BLaER1 treated with 17β-estradiol and CSF1 and Interleukin-3, amounts not matched to agents 10 nM and 100 nM (cell line): Measurements from ENCODE around the gene C10orf71.

Experiments
- H3K27ac ChIP-seq, 11 experiments: shearing (Covaris generic); formaldehyde crosslinking; 2 replicates each; pipeline ENCODE4 v1.8.1; 2022
- H3K27me3 ChIP-seq, 11 experiments: shearing (Covaris generic); formaldehyde crosslinking; 2 replicates each; pipeline ENCODE4 v1.8.1; 2022
- H3K36me3 ChIP-seq, 11 experiments: shearing (Covaris generic); formaldehyde crosslinking; 2 replicates each; pipeline ENCODE4 v1.8.1; 2022
- H3K4me1 ChIP-seq, 10 experiments: shearing (Covaris generic); formaldehyde crosslinking; 2 replicates each; pipeline ENCODE4 v1.8.1; 2022
- H3K4me2 ChIP-seq, 11 experiments: shearing (Covaris generic); formaldehyde crosslinking; 2 replicates each; pipeline ENCODE4 v1.8.1; 2022
- H3K4me3 ChIP-seq, 10 experiments: shearing (Covaris generic); formaldehyde crosslinking; 2 replicates each; pipeline ENCODE4 v1.8.1; 2022
- H3K9ac ChIP-seq, 11 experiments: shearing (Covaris generic); formaldehyde crosslinking; 2 replicates each; pipeline ENCODE4 v1.8.1; 2022
- H3K9me3 ChIP-seq, 11 experiments: shearing (Covaris generic); formaldehyde crosslinking; replicated peaks in 1 of 11; 2 replicates each; pipeline ENCODE4 v1.8.1; 2022
- H4K20me1 ChIP-seq, 11 experiments: shearing (Covaris generic); formaldehyde crosslinking; 2 replicates each; pipeline ENCODE4 v1.8.1; 2022
- Cebpa-rat ChIP-seq, 11 experiments: shearing (Covaris generic); IDR thresholded peaks; 2 replicates each; pipeline ENCODE4 v1.8.1; 2022

The C10orf71 gene

DNA sequence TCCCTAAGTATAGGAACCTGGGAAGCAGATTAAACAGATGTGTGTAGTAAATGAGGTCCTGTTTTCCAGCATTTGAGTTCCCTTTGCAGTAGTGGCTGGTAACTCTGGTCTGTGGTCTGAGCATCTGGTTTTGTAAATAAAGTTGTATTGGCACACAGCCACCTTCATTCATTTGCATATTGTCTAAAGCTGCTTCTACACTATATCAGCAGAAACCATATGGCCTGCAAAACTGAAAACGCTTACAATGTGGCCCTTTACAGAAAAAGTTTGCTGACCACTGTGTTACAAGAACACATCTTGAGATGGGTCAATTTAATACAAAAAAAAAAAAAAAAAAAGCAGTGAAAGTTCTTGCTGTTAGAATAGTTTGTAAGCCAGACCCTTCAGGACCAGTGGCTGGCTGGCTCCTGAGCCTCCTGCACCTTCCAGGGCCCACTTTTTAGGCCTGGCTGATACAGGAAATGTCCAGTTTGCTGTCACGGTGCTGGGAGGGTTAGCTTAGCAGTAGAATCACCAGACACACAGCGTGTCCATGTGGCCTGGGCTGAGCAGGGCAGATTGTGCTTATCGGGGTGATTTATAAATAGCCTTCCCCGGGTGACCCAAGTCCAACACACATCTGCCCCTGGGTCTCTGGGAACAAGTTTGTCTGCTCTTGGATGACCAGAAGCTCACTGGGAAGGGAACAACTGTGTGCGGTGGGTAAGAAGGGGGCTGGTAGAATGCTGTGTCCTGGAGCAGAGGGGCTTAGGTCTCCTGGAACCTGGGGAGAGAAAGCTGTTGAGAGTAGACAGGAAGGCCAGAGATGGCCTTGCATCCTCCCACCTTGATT lies 1.4 kb downstream of the C10orf71 start:
- Histone ChIP-seq H3K9me3 (no peaks in the 10 kb centered on the region), H3K27ac (peak overlapping the region in 6 of 11 experiments; percentile 6 to 62 (median 28); a peak in 8 of 22 replicates)

DNA sequence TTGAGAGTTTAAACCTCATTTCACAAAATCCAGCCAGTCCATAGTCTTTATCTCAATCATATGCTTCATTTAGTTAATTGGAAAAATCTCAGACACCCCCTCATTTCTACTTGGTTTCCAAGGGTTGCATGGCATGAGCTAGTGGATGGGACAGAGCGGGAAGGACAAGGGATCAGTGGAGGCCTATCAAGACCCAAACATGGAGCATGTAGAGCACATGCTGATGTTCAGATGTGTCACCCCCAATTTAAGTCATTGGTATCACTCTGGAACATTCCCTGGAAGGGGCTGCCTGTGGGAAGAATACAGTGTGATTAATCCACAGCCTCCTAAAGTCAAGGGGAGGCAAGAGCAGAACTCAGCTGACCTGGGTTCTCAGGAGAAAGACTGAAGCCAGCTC lies 2.3 kb downstream of the C10orf71 start:
- TF ChIP-seq Cebpa-rat (IDR thresholded peaks at IDR 0.05) = no peak
- H3K36me3 ChIP-seq = no peaks in the 10 kb centered on the region
- no peak overlapping the region for H3K9ac ChIP-seq
- peak overlapping the region in 1 of 11 experiments; percentile 6; a peak in 1 of 22 replicates for H3K27ac ChIP-seq
- no peaks in the 10 kb centered on the region for H3K9me3 ChIP-seq
- peaks cover 0 to 6% (median 0%) of the 10 kb centered on the region in 11 experiments; a peak in 1 of 22 replicates for H3K27me3 ChIP-seq
- H3K4me2 ChIP-seq = peak overlapping the region; percentile 3 to 82 (median 41); a peak in 13 of 22 replicates
- no peaks in the 10 kb centered on the region for H4K20me1 ChIP-seq
- H3K4me1 ChIP-seq = peaks cover 35 to 44% (median 40%) of the 10 kb centered on the region in 10 experiments
- H3K4me3 ChIP-seq = no peak overlapping the region

More for the DNA sequence above, 1.4 kb downstream of the C10orf71 start:
- H3K36me3 ChIP-seq = no peaks in the 10 kb centered on the region
- no peak overlapping the region for H3K4me3 ChIP-seq
- H3K4me1 ChIP-seq = peaks cover 35 to 44% (median 40%) of the 10 kb centered on the region in 10 experiments
- no peak for TF ChIP-seq Cebpa-rat (IDR thresholded peaks at IDR 0.05)
- peak overlapping the region in 6 of 11 experiments; percentile 20 to 43 (median 31); a peak in 6 of 22 replicates for H3K9ac ChIP-seq
- H3K4me2 ChIP-seq = peak overlapping the region; percentile 57 to 86 (median 77)
- H4K20me1 ChIP-seq = no peaks in the 10 kb centered on the region
- peaks cover 0 to 6% (median 0%) of the 10 kb centered on the region in 11 experiments; a peak in 1 of 22 replicates for H3K27me3 ChIP-seq

DNA sequence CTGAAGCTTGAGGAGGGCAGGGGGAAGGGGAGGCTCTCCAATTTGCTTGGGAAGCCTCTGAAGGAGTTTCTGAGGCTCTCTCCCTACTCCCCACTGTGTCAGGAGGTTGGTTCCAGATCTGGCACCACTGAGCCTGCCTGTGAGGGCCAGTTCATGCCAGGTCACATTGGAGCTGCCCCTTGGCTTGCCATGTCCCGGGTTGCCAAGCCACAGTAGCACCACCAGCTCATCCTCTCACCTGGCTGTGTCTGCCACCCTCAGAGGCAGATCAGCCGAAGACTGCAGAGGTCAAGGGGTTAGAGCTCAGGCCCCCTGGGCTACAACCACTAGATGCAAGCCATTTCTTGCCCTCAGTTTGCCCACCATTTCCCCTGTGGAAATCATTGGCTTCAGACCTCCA lies 3.1 kb downstream of the C10orf71 start:
- Histone ChIP-seq H3K27ac (no peak overlapping the region), H3K9me3 (no peaks in the 10 kb centered on the region), H3K27me3 (peaks cover 0 to 6% (median 0%) of the 10 kb centered on the region in 11 experiments; a peak in 1 of 22 replicates), H3K4me3 (no peak overlapping the region), H3K9ac (no peak overlapping the region), H4K20me1 (no peaks in the 10 kb centered on the region), H3K4me1 (peaks cover 35 to 46% (median 40%) of the 10 kb centered on the region in 10 experiments), H3K36me3 (no peaks in the 10 kb centered on the region), H3K4me2 (peak overlapping the region in 8 of 11 experiments; percentile 3 to 82 (median 53); a peak in 8 of 22 replicates)
- no peak for TF ChIP-seq Cebpa-rat (IDR thresholded peaks at IDR 0.05)

DNA sequence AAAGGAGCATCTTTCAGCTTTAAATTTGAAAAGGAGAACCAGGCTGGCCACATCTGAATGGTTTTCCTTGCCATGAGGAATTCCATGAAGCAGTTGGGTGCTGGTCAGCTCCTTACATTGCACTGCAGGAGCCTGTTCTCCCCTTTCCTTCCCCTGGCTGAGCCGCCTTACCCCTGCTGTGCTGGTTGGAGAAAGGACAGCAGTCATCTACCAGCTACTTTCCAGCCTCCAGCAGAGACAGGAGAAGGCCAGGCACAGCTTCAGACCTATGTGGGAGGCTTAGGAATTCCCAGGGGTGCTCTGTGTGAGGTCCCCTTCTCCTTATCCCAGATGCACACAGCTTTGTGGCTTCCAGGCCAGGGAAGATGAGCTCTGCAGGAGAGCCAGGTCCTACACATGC lies 4.7 kb downstream of the C10orf71 start:
- Histone ChIP-seq H3K4me3 (no peak overlapping the region), H3K36me3 (no peaks in the 10 kb centered on the region), H3K27me3 (peaks cover 0 to 6% (median 0%) of the 10 kb centered on the region in 11 experiments; a peak in 1 of 22 replicates), H3K4me2 (no peak overlapping the region), H3K27ac (no peak overlapping the region), H3K4me1 (peaks cover 33 to 52% (median 44%) of the 10 kb centered on the region in 10 experiments), H3K9ac (no peak overlapping the region), H3K9me3 (no peaks in the 10 kb centered on the region), H4K20me1 (no peaks in the 10 kb centered on the region)
- no peak for TF ChIP-seq Cebpa-rat (IDR thresholded peaks at IDR 0.05)

DNA sequence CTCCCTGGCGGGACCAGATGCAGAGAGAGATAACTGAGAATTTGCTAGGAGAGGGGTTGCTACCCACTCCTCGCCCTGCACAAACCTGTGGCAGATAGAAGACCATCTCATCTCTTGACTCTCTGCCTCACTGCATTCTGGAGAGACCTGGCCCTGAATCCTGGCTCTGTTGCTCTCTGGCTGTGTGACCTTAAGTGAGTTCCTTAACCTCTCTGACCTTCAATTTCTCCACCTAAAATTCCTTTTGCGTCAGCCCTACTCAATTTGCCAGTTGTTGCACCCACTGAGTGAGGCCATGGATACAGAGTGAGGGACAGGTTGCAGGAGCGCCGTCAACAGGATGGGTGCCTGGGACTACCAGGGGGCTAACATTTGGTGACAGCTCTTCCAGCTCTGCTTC lies 5.2 kb downstream of the C10orf71 start:
- Histone ChIP-seq H3K9me3 (peaks cover 0 to 3% (median 0%) of the 10 kb centered on the region in 11 experiments; a peak in 1 of 22 replicates), H3K27me3 (peaks cover 0 to 6% (median 0%) of the 10 kb centered on the region in 11 experiments; a peak in 1 of 22 replicates), H3K9ac (no peak overlapping the region), H3K4me1 (peaks cover 33 to 52% (median 44%) of the 10 kb centered on the region in 10 experiments), H3K36me3 (no peaks in the 10 kb centered on the region), H4K20me1 (no peaks in the 10 kb centered on the region), H3K4me2 (no peak overlapping the region), H3K27ac (no peak overlapping the region), H3K4me3 (no peak overlapping the region)
- TF ChIP-seq Cebpa-rat (IDR thresholded peaks at IDR 0.05) = no peak

DNA sequence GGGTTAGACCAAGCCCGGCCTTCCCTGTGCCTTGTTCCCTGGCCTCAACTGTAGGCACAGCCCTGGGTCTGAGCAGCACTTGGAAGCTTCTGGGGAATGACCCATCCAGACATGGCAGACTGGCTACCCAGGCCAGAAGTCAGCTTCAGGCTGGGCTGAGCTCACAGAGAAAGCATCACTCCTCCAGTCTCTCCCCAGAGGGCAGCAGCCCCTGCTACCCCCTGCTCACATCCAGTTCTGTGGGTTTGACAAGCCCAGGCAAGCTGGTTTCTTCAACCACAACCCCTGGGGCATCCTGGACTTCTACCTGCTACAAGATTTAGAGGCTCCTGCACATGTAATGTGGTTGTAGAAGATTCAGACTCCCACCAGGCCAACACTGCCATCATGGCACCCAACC lies 9.0 kb downstream of the C10orf71 start:
- no peak for TF ChIP-seq Cebpa-rat (IDR thresholded peaks at IDR 0.05)
- Histone ChIP-seq H3K9ac (no peak overlapping the region; a peak in 1 of 22 replicates), H4K20me1 (peaks cover 0 to 4% (median 0%) of the 10 kb centered on the region in 11 experiments; a peak in 1 of 22 replicates), H3K27me3 (peaks cover 0 to 3% (median 0%) of the 10 kb centered on the region in 11 experiments; a peak in 1 of 22 replicates), H3K4me3 (no peak overlapping the region), H3K27ac (no peak overlapping the region), H3K36me3 (no peaks in the 10 kb centered on the region), H3K9me3 (peaks cover 0 to 6% (median 0%) of the 10 kb centered on the region in 11 experiments; a peak in 1 of 22 replicates), H3K4me1 (peaks cover 38 to 58% (median 50%) of the 10 kb centered on the region in 10 experiments), H3K4me2 (peak overlapping the region in 8 of 11 experiments; percentile 74 to 91 (median 87); a peak in 16 of 22 replicates)

DNA sequence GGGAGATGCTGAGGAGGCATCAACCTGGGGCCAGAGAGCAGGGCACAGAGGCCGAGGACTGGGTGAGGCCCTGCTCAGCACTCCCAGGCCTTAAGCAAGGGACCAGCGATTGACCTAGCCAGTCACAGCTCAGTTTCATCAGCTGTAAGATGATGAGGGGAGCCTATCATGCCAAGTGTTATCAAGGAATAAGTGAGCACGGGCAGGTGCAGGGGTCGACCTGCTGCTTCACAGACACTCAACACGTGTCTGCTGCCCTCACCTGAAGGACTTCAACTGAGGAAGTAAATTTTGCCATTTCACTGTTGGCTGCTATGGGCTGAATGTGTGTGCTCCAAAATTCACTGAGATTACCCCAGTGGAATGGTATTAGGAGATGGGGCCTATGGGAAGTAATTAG lies 9.9 kb downstream of the C10orf71 start:
- H3K36me3 ChIP-seq = no peaks in the 10 kb centered on the region
- peaks cover 46 to 63% (median 54%) of the 10 kb centered on the region in 10 experiments for H3K4me1 ChIP-seq
- no peak for TF ChIP-seq Cebpa-rat (IDR thresholded peaks at IDR 0.05)
- no peak overlapping the region for H3K4me3 ChIP-seq
- peak overlapping the region in 5 of 11 experiments; percentile 58 to 79 (median 69); a peak in 7 of 22 replicates for H3K27ac ChIP-seq
- no peaks in the 10 kb centered on the region; a peak in 1 of 22 replicates for H3K27me3 ChIP-seq
- H3K9ac ChIP-seq = no peak overlapping the region
- H3K9me3 ChIP-seq = peaks cover 0 to 6% (median 0%) of the 10 kb centered on the region in 11 experiments; a peak in 1 of 22 replicates
- peak overlapping the region; percentile 74 to 95 (median 88) for H3K4me2 ChIP-seq
- H4K20me1 ChIP-seq = peaks cover 0 to 4% (median 0%) of the 10 kb centered on the region in 11 experiments; a peak in 1 of 22 replicates

DNA sequence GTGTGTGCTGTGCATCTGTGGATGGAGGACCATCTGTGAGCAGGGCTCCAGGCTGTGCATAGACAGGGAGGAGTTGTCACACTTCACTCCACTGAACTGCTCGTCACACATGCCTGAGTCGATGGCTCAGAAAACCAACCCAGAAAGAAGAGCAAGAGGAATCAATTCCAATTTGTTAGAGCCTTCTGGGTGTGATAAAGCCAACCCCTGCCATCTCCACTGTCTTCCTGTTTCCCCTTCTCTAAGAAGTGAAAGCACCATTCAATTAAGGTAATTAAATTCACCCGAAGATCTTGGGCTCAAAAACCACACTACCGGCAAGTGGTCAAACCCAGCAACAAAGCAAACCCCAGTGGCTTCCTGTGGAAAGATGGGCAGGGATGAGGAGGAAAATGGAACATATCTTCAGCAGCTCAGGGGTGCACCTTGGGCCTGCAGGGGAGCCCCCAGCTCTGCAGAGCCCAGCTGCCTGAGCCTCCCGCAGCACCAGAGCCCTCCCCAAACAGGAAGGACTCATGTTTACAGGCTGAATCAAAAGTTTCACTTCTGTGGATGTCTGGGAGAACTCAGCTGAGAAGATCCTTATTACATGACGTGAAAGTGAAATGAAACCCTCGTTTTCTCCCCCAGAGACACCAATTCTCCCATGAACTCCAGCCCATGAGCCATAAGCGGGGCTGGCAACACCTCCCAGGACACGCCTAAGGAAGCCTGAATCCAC lies 10.9 kb downstream of the C10orf71 start:
- H3K27me3 ChIP-seq = no peaks in the 10 kb centered on the region
- peaks cover 48 to 63% (median 56%) of the 10 kb centered on the region in 10 experiments for H3K4me1 ChIP-seq
- no peaks in the 10 kb centered on the region for H3K36me3 ChIP-seq
- H4K20me1 ChIP-seq = peaks cover 0 to 4% (median 0%) of the 10 kb centered on the region in 11 experiments; a peak in 1 of 22 replicates
- H3K9me3 ChIP-seq = peaks cover 0 to 6% (median 0%) of the 10 kb centered on the region in 11 experiments; a peak in 1 of 22 replicates
- peak overlapping the region; percentile 74 to 95 (median 88) for H3K4me2 ChIP-seq
- H3K27ac ChIP-seq = peak overlapping the region in 10 of 11 experiments; percentile 10 to 79 (median 66); a peak in 21 of 22 replicates
- no peak for TF ChIP-seq Cebpa-rat (IDR thresholded peaks at IDR 0.05)
- peak overlapping the region; percentile 21 to 60 (median 36); a peak in 17 of 20 replicates for H3K4me3 ChIP-seq
- peak overlapping the region; percentile 13 to 71 (median 50); a peak in 21 of 22 replicates for H3K9ac ChIP-seq
